AML-193 (cell line): ENCODE results near the gene RNF8.
A peak's percentile ranks its signal among the peaks of the same experiment; 100 is the strongest.
"Not testable (repeated sequence)": the region's sequence is repeated elsewhere in the genome, so short reads cannot be mapped to it uniquely, and the experiment has no call there.

ENCODE experiments used
- DNase-seq, 2 experiments: peaks; one replicate each; lab custom pipeline; 2025; lab: John Stamatoyannopoulos, UW

The RNF8 gene

DNA sequence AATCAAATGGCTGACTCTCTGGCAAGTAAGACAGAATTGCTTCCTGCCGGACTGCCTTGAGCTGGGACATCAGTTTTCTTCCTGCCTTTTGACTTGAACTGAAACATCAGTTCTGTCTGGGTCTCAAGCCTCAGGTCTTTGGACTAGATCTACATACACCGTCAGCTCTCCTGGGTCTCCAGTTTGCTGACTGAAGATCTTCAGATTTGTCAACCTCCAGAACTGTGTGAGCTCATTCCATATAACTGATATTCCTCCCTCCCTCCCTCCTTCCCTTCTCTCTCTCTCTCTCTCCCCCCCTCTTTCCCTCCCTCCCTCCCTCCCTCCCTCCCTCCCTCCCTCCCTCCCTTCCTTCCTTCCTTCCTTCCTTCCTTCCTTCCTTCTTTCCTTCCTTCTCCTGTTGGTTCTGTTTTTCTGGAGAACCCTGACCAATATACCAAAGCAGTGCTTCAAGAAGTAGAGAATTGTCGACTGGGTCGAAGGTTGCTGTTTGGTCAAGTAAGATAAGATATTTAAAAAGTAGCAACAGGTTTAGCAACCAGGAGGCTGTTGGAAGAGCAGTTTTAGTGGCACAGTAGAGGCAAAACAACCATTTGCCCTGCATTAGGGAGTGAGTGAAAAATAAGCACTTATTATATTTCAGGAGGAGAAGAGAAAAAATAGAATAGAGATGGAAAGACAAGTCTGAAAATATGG is 46.2 kb downstream of the RNF8 start:
- no peak for DNase-seq

DNA sequence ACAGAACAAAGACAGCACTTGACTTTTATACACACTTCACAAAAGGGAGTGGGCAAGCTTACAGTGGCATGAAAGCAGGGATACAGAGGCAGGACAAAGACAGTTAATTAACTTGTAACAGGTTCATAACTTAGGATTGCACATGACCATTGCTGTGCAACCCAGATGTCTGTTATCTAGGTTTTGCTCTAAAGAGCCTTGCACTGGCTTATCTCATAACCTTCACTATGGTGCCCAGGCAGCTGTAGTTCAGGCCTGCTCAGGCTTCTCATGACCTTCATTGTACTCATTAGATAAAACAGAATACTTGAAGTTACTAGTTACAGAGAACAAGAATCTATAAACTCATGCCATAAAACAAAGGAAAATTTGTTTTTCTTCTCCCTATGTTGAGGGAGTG is 47.9 kb downstream of the RNF8 start:
- not testable (repeated sequence) for DNase-seq

DNA sequence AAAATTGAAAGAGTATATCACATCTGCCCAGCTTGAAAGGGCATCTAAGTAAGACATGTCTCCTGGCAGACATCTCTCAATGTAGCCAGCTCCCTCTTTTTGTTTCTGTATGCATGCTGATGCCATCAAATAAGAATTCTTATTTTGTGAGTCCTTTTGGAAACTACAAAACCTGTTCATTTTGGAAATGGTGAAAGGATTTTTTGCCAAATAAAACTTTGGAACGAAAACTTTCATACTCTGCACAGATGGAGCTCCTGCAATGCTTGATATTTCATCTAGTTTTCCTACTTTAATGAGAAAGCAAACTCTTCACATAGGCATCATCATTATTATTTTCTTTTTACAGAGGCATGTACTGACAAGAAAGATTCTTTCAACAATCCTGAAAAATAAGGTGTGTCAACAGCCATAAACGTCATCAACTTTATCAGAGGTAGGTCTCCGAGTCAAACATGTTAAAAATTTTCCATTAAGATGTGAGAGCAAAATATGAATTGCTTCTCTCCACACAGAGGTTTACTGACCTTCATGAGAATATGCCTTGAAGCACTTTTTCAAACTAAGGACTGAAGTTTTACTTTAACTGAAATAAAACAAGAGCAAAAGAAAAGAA is 53.1 kb downstream of the RNF8 start:
- no peak for DNase-seq

DNA sequence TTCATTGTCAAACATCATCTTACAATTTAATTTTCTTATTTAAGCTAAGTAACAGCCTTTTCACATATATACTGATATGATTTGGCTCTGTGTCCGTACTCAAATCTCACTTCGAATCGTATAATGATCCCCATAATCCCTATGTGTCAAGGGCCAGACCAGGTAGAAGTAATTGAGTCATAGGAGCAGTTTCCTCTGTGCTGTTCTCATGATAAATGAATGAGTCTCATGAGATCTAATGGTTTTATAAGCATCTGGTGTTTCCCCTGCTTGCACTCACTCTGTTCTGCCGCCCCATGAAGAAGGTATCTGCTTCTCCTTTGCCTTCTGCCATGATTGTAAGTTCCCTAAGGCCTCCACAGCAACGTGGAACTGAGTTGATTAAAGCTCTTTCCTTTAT is 54.2 kb downstream of the RNF8 start:
- DNase-seq = no peak

DNA sequence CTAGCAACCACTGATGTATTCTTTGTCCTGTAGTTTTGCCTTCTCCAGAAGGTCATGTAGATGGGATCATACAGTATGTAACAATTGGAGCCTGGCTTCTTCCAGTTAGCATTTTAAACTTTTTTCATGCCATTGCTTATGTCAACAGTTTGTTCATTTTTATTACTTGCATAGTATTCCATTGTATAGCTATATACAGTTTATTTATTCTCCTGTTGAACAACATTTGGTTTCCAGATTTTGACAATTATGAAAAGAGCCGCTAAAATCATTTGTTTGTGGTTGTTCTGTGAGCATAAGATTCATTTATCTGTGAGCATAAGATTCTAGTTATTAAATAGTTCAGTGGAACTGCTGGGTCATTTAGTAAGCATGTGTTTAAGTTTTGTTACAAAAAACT is 55.7 kb downstream of the RNF8 start:
- DNase-seq = no peak

DNA sequence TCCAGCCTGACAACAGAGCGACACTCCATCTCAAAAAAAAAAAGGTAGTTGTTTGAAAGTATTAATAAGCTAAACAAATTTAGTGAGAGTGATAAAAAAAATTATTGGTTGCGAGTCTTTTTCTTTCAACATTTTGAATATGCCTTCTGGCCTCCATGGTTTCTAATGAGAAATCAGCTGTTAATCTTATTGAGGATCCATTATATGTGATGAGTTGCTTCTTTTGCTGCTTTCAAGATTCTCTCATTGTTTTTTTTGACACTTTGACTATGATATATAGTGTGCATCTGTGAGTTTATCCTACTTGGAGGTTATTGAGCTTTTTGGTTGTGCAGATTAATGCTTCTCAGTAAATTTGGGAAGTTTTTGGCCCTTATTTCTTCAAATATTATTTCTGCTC is 63.6 kb downstream of the RNF8 start:
- no peak for DNase-seq

DNA sequence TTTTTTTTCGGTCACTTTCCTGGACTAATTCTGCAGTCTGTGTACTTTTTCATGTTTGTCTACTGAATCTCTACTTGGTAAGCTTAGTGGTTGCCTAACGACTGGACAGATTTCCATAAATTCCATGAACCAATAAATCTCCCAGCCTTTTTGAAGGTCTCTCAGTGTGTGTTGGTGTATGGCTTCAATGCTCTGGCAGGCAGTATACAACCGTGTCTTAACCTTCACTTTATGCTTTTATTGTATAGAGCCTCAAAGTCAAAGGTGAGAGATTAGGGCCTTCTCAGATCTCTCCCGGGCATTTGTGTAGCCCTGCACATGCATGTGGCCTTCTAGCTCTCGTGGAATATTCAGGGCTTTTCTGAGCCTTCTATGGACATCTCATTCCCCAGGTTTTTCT is 64.9 kb downstream of the RNF8 start:
- no peak for DNase-seq

DNA sequence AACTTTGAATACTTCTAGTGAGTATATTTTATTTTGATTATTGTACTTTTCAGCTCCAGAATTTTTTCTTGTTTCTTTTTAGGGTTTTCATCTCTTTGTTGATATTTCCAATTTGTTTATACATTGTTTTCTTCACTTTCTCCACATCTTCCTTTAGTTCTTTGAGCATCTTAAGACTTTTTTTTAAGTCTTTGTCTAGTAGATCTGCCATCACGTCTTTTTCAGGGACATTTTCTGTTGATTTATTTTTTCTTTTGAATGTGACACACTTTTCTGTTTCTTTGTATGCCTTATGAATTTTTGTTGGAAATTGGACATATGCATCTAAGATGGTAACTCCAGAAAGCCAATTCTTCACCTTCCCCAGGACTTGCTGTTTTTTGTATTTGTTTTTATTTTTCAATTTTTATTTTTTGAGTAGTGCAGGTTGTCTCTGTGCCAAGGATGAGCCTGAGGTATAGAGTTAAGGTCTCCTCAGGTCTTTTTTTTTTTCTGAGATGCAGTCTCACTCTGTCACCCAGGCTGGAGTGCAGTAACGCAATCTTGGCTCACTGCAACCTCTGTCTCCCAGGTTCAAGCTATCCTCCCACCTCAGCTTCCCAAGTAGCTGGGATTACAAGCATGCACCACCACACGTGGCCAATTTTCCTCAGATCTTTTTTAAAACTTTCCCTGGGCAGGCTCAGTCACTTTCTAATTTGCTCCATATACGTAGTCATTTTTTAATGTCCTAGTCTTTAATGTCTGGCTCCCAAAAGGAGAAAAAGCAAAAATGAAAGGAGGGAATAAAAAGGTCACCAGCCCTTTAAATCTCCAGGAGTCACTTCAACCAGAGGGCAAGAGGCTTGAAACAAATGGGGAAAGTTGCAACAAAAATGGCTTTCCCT is 72.5 kb downstream of the RNF8 start:
- DNase-seq = no peak

DNA sequence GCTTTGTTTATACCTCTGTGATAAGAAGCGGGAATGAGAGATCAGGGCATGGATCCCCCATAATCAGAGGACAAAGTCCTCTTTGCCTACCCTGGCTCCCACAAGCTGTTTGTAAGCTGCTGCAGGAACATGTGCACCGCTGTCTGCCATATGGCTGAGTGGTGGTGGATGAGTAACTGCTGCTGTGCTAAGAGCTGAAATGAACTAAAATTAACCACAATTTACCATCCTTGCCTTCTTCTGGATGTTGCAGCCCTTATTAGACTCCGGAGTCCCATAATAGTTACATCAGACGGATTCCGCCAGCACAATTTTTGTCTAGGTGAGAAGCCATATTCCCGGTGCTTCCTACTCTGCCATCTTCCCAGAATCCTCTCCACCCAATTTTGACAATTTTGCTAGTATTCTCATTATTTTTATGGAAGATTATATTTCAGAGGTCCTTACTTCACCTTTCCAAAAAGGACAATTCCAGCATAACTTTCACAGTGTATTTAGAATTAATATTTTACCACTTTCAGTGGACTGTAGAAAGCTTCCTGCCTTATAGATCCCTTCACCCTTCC is 73.2 kb downstream of the RNF8 start:
- no peak for DNase-seq

DNA sequence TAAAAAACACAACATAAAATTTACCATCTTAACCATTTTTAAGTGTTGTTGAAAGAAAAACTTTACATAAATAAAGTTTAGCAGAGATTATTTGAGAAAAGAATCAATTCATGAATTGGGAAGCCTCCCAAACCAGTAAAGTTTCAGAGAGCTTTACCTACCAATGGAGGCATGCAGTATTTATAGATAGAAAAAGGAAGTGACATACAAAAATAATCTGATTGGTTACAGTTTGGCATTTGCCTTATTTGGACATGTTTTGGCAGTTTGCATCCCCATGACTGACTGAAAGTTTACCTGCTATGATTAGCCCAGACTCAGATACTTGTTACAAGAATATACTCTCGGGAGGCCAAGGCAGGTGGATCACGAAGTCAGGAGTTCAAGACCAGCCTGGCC is 75.6 kb downstream of the RNF8 start:
- DNase-seq = no peak

DNA sequence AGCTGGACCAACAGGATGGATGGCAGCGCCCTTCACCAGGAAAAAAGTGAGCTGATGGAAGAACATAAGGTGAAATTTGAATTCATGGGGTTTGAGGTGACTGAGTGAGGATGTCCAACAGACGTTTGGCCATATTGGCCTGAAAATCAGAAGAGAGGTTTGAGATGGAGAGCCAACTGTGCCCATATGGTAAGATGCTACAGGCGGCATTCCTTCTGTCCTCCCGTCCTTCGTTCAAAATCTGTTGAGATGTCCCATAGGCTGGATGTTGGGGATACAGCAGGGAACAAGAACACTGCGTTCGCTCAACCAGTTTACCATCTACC is 78.8 kb downstream of the RNF8 start:
- no peak for DNase-seq

DNA sequence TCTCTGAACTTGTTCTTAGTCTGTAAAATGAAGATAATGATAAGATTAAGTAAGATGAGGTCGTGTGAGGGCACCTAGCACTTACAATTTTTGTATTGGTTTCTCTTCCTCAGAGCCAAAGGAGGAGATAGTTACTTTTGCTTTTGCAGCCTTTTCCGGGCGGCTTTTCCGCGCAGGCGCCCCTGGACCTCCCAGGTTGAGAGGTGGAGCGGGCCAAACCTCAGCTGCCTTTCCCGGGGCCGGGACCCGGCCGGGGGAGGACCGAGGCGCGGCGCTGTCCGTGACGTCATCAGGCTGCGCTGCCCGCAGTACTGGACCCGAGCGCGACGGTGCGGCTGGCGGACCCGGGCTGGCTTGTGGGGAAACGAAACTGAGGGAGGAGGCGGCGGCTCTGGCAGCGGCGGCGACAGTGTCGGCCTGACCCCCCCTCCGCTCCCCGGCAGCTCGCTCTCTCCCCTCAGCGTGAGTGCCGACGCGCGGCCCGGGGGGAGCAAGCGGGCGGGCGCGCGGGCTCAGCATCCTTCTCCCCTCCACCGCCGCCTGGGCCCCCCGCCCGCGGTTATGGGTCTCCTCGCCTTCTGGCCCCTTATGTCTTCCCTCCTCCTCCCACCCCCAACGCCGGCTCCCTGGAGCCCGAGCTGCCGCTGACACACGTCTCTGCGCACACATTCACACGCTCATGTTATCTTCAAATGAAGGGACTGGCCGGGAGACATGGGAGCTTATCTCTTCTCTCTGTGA is 79.3 kb downstream of the RNF8 start, which contains the start of gene CMTR1:
Gene CMTR1, plus strand, starts transcription at position 306 of the 741 bp plus-strand sequence. CDS start 2,409 bp downstream, outside the sequence.
- DNase-seq = peak; percentile 90 to 91

DNA sequence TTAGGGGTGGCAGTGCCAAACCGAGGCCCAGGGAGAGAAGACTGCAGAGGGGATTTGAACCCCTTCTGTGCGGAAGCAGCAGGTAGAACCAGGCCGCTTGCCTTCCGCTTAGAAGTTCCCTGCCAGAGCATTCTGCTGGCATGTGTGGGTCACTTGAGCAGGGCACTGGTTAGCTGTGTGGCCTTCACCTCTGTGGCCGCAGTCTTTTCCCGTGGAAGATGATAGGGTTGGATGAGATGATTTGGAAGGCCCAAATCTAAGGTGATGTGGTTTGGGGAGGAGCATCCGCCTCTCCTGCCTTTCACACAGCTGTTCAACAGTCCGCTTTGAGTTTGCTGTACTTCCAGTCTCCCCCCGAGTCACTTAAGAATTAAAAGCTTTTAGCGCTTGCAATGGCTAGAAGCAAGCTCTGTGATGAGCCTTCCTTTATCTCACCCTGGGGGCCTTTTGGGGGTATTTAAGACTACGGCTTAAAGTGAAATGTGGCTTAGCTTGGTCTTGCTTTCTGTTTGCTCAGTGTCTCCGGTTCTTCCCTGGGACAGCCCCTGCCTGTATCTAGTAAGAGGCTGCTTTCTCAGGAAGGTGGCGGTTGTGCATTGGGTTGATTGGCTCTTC is 80.0 kb downstream of the RNF8 start:
- peak in 1 of 2 experiments; percentile 29 for DNase-seq

DNA sequence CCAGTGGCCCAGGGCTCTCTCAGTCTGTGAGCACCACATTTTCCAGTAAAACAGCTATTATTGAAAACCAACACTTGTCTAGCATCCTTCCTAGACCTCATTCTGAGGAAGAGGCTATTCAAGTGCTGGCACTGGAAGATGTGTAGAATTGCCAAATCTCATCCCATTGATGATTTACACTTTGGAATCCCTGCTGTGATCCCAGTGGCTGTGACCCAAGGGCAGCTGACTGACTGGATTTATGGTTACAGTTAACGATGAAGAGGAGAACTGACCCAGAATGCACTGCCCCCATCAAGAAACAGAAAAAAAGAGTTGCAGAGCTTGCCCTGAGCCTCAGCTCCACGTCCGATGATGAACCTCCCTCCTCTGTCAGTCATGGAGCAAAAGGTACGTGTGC is 81.6 kb downstream of the RNF8 start:
- no peak for DNase-seq

DNA sequence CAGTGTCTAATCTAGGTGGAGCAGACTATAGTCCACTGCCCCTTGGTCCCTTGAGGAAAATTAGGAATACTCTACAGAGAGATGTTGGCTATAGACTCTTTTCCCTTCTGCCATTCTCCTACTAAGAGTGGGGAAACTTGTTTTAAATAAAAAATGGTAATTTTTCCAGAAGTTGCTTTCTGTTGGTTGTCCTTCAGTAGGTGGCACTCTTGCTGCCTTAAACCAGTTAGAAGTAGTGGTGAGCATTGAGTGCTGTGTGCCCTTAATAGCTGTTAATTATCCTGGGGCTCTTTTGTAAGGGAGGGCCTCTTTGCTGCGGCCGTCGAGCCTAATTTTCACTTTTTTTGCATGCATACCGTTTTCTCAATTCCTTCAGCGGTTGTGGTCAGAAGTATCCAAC is 82.0 kb downstream of the RNF8 start:
- peak; percentile 20 to 22 for DNase-seq

DNA sequence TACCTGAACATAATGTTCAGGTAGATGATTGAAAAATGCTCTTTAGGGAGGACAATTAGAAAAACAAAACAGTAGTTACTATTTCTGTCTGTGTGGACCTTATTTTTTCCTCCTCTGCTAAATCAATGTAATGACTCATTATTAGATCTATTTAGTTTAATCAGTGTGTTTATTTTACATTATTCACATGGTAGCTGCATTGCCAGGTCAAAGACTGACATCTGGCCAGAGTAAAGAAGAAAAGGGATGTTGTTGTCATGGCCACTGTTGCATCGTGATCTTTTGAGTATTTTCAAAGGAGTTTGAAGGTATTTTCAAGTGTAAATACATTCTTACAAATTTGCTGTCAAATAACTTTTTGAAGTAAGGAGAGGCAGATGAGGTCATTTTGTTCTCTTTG is 85.1 kb downstream of the RNF8 start:
- no peak for DNase-seq

DNA sequence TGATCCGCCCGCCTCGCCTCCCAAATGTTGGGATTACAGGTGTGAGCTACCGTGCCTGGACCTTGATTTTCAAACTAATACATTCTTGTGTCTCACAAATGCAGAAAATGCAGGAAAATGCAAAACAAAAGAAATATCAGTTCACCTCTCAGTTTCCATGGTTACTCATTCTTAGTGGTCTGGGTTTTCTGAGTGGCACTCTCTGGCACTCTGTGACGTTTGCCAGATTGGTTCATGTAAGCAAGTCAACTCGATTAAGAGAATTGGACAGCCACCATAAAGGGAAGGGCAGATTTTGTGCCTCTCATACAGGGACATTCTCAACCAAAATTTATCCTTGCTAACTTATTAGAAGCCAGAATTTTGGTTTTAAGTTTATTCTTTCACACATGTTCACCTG is 87.9 kb downstream of the RNF8 start:
- DNase-seq = no peak

DNA sequence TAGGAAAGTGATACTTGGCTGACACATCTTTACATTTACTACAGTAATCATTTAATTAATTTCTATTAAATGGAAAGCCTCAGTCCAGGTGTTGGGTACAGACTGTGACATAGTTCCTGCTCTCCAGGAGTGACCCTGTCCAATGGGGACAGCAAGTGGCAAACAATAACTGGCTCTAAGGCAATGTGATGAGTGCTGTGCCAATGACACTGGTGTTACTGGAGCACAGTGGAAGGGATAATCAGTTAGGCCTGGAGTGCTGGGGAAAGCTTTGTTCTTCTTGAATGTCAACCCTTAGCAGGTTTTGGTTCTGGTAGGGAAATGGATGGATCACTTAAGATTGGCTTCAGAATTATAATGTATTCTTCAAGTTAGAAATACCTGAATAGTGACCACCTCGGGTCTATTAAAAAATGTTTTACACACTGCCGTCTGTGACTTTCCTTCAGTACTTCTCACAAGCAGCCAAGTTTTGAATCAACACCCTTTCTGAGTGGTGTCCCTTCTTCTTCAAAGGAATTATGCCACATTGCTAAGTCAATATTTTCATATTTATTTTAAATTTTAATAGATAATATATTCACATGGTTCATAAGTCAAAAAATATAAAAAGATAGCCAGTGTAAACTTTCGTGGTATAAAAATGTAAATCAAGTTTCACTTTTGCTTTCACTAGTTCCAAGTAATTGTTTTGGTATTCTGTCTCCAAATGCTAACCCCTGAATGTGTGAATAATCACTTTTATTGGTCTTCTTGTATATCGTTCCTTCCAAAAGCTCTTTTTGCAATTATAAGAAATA is 88.8 kb downstream of the RNF8 start:
- DNase-seq = no peak

DNA sequence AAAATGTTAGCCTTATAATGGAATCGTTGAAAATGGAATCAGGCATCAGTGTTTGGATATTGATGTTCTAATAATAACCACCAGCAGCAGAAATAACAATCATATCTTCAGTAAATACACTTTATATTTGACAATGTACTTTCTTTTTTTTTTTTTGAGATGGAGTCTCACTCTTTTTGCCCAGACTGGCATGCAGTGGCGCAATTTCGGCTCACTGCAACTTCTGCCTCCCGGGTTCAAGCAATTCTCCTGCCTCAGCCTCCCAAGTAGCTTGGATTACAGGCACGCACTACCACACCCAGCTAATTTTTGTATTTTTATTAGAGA is 89.4 kb downstream of the RNF8 start:
- DNase-seq = not testable (repeated sequence)
